ENCODE results near the gene CARD6. TPM values are rescaled to one million over a fixed set of nuclear protein-coding genes. Genes with fewer than 3 reads are reported as not detected.

CARD6 gene
- total and polyA plus RNA-seq, 9 of the 15 experiments (the other 6 are each of a cell fraction or from before 2014, with no cell fraction given) = 3.5 to 8.3 (median 5.9) TPM

DNA sequence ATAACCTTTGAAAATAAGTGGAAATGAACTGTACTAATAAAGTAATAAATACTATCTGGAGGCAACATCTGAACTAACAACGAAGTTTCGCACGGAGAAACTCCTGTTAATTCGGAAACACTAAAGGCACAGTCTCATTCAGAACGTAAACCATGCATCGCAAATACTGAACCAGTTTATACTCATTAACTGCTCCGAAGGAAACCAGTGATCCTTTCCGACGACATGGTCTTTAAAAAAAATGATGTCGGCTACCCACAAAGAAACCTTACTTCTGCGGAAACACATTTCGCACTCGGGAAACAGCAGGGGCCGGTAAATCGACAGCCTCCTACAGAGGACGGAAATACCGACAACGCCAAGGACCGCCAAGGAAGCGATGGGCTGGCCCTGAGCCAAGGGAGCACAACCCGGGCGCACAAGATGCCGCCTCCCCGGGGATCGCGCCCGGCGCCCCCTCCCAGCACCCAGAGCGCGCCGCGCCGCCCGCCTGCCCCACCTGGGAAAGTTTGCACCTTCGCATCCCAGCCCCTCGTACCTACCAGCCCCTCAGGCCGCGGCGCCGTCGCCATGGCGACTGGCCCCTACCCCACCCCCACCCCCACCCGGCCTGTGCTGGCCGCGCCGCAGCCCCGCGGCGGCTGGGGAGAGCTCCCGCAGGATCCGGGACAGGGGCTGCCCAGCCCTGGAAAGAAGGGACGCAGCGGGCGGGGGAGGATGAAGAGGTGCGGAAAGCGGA, 43.7 kb upstream of the CARD6 start (continued):
- TF ChIP-seq, protein P1, sequence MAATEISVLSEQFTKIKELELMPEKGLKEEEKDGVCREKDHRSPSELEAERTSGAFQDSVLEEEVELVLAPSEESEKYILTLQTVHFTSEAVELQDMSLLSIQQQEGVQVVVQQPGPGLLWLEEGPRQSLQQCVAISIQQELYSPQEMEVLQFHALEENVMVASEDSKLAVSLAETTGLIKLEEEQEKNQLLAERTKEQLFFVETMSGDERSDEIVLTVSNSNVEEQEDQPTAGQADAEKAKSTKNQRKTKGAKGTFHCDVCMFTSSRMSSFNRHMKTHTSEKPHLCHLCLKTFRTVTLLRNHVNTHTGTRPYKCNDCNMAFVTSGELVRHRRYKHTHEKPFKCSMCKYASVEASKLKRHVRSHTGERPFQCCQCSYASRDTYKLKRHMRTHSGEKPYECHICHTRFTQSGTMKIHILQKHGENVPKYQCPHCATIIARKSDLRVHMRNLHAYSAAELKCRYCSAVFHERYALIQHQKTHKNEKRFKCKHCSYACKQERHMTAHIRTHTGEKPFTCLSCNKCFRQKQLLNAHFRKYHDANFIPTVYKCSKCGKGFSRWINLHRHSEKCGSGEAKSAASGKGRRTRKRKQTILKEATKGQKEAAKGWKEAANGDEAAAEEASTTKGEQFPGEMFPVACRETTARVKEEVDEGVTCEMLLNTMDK (IDR thresholded peaks at IDR 0.05; ENCODE audit: borderline replicate concordance, insufficient read depth, low read depth, low read length, poor library complexity, severe bottlenecking) = peak; percentile 18
- TF ChIP-seq DACH1 (IDR thresholded peaks at IDR 0.05; ENCODE audit: partially characterized antibody) (no peak), HDAC1 (IDR thresholded peaks at IDR 0.05) (peak in 1 of 2 experiments; percentile 80; a peak in 2 of 4 replicates), NFIC (IDR thresholded peaks at IDR 0.05) (peak; percentile 99), ZSCAN29 (IDR thresholded peaks at IDR 0.05) (no peak)
- TF ChIP-seq, protein P2, sequence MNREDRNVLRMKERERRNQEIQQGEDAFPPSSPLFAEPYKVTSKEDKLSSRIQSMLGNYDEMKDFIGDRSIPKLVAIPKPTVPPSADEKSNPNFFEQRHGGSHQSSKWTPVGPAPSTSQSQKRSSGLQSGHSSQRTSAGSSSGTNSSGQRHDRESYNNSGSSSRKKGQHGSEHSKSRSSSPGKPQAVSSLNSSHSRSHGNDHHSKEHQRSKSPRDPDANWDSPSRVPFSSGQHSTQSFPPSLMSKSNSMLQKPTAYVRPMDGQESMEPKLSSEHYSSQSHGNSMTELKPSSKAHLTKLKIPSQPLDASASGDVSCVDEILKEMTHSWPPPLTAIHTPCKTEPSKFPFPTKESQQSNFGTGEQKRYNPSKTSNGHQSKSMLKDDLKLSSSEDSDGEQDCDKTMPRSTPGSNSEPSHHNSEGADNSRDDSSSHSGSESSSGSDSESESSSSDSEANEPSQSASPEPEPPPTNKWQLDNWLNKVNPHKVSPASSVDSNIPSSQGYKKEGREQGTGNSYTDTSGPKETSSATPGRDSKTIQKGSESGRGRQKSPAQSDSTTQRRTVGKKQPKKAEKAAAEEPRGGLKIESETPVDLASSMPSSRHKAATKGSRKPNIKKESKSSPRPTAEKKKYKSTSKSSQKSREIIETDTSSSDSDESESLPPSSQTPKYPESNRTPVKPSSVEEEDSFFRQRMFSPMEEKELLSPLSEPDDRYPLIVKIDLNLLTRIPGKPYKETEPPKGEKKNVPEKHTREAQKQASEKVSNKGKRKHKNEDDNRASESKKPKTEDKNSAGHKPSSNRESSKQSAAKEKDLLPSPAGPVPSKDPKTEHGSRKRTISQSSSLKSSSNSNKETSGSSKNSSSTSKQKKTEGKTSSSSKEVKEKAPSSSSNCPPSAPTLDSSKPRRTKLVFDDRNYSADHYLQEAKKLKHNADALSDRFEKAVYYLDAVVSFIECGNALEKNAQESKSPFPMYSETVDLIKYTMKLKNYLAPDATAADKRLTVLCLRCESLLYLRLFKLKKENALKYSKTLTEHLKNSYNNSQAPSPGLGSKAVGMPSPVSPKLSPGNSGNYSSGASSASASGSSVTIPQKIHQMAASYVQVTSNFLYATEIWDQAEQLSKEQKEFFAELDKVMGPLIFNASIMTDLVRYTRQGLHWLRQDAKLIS (CRISPR knock-in tag; IDR thresholded peaks at IDR 0.05) = 0 out of 2 replicates have a peak, but pooled peaks have one; percentile 1
- TF ChIP-seq, protein P3, sequence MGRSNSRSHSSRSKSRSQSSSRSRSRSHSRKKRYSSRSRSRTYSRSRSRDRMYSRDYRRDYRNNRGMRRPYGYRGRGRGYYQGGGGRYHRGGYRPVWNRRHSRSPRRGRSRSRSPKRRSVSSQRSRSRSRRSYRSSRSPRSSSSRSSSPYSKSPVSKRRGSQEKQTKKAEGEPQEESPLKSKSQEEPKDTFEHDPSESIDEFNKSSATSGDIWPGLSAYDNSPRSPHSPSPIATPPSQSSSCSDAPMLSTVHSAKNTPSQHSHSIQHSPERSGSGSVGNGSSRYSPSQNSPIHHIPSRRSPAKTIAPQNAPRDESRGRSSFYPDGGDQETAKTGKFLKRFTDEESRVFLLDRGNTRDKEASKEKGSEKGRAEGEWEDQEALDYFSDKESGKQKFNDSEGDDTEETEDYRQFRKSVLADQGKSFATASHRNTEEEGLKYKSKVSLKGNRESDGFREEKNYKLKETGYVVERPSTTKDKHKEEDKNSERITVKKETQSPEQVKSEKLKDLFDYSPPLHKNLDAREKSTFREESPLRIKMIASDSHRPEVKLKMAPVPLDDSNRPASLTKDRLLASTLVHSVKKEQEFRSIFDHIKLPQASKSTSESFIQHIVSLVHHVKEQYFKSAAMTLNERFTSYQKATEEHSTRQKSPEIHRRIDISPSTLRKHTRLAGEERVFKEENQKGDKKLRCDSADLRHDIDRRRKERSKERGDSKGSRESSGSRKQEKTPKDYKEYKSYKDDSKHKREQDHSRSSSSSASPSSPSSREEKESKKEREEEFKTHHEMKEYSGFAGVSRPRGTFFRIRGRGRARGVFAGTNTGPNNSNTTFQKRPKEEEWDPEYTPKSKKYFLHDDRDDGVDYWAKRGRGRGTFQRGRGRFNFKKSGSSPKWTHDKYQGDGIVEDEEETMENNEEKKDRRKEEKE (IDR thresholded peaks at IDR 0.05; ENCODE audit: borderline replicate concordance in 1 of 2, control insufficient read depth in 1 of 2, low read depth in 2 of 2, low read length in 1 of 2) = no peak
- TF ChIP-seq, protein P4, sequence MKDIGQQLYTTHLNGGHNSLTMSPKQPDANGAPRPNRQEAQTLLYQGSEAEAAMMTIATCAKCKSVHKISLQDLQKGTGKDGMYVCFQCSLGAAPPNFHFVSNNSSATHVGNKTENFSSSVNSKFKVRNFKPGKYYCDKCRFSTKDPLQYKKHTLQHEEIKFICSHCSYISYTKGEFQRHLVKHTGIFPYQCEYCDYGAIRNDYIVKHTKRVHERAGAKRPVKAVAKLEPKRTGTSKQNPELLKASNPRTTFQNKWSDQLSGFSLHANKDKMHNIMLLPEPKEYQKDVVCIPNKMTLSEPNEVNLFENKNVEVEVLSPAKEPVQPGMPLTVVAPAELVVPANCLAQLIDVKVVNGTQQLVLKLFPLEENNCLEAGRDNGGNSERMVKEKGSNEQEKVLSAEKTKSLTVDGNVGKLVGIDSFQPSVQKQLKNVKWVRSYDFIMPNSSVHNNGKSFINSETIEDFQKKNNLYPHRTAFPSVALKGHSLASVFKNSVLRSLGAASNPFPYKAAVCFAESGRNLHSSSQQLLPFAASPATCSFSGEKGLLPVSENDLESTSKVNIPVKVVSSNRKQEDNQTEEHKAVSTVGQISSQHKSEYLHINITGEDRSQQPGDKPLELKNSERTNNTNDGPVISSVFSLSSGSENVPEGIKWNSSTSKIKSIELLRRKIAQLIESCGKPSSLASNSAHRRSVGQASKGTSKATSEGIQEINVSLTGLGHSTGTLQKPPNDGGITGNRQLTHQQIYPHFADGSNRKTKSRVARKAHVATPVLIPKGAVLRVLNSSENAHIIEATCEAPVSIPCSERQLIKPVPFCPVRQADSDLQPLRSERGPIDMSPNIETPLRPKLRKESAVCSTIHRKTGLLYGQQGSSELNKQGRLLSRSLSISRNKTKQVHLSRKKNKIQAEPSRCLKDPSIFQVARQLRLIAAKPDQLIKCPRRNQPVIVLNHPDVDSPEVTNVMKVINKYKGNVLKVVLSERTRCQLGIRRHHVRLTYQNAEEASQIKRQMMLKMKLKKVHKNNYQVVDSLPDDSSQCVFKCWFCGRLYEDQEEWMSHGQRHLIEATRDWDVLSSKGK (CRISPR knock-in tag; IDR thresholded peaks at IDR 0.05) = no peak
- TF ChIP-seq, protein P5, sequence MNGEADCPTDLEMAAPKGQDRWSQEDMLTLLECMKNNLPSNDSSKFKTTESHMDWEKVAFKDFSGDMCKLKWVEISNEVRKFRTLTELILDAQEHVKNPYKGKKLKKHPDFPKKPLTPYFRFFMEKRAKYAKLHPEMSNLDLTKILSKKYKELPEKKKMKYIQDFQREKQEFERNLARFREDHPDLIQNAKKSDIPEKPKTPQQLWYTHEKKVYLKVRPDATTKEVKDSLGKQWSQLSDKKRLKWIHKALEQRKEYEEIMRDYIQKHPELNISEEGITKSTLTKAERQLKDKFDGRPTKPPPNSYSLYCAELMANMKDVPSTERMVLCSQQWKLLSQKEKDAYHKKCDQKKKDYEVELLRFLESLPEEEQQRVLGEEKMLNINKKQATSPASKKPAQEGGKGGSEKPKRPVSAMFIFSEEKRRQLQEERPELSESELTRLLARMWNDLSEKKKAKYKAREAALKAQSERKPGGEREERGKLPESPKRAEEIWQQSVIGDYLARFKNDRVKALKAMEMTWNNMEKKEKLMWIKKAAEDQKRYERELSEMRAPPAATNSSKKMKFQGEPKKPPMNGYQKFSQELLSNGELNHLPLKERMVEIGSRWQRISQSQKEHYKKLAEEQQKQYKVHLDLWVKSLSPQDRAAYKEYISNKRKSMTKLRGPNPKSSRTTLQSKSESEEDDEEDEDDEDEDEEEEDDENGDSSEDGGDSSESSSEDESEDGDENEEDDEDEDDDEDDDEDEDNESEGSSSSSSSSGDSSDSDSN (IDR thresholded peaks at IDR 0.05; ENCODE audit: borderline replicate concordance in 1 of 2, low read depth in 2 of 2, low read length in 2 of 2) = peak; percentile 30 to 62; a peak in 1 of 4 replicates
